GM18858 (cell line): Measurements from ENCODE around the gene PCBP4.
"Not testable (repeated sequence)": the region's sequence is repeated elsewhere in the genome, so short reads cannot be mapped to it uniquely, and the experiment has no call there.

Source experiments
- ATAC-seq: cut with Tn5 transposase; IDR thresholded peaks from one replicate; pipeline ENCODE4 v1.9.1; 2021; ENCODE audit not compliant: unreplicated experiment

Gene PCBP4

DNA sequence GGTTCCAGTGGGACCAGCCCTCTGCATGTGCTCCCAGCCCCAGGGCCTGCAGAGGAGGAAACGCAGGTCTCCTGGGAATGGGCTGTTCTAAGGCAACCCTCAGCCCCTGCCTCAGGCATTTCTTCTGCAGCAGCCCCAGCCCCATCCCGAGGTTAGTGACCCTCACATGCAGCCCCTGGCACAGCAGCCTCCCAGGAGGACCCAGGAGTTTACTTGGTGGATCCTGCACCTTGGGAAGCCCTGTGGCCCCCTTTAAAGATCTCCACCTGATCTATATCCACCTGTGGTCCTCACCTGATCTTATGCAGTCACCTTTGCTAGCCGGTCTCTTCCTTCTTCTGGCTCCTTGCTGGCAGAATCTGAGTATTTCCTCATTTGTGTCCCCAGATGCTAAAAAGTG, 38.3 kb downstream of the PCBP4 start:
- ATAC-seq = not testable (repeated sequence)

DNA sequence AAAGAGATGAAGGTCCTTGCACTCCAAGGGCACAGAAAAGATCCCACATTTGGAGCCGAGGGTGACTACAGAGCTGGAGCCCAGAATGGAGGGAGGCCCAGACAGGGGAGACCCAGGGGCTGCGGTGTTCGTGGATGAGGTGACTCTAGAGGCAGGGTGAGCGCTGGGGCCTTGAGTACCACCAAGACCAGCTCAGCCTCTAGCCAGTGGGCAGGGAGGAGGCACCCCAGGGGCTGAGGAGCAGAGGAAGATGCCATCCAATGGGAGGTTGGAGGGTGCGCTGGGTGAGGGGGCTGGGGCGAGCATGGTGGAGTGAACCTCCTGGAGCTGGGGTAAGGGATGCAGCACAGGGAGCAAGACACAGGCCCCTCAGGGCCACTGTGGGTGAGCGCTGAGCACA, 38.8 kb downstream of the PCBP4 start:
- ATAC-seq = no peak

DNA sequence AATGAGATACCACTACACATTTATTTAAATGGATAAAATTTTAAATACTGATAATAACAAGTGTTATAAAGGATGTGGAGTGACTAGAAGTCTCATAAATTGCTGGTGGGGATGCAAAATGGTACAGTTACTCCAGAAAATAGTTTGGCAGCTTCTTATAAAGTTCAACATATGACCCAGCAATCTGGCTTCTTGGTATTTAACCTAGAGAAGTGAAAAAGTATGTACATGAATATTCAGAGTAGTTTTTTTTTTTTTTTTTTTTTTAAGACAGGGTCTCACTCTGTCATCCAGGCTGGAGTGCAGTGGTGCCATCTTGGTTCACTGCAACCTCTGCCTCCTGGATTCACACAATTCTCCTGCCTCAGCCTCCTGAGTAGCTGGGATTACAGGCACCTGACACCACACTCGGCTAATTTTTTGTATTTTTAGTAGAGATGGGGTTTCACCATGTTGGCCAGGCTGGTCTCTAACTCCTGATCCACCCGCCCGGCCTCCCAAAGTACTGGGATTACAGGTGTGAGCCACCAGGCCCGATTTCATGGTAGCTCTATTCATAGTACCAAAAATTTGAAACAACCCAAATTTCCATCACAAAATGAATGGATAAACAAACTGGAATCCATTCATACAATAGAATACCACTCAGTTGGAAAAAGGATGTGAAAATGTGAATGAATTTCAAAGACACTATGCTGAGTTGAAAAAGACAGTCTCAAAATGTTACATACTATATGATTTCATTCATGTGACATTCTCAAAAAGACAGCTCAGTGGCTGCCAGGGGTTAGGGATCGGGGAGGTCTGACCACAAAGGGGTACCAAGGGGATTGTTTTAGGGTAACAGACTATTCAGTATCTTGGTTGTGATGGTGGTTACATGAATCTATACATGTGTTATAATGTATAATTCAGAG, 39.9 kb downstream of the PCBP4 start:
- no peak for ATAC-seq

DNA sequence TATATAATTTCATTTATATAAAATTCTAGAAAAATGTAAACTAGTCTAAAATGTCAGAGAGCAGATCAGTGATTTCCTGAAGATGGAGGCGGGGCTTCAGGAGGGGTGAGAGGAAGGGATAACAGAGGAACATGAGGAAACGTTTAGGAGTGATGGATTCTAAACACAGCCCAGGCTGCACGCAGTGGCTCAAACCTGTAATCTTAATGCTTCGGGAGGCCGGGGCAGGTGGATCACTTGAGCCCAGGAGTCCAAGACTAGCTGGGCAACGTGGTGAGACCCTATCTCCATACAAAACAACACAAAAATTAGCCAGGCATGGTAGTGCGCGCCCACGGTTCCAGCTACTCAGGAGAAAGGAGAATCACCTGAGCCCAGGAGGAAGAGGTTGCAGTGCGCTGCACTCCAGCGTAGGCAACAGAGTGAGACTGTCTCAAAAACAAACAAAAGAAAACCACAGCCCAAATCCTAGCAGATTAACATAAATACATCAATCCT, 46.1 kb downstream of the PCBP4 start:
- no peak for ATAC-seq

DNA sequence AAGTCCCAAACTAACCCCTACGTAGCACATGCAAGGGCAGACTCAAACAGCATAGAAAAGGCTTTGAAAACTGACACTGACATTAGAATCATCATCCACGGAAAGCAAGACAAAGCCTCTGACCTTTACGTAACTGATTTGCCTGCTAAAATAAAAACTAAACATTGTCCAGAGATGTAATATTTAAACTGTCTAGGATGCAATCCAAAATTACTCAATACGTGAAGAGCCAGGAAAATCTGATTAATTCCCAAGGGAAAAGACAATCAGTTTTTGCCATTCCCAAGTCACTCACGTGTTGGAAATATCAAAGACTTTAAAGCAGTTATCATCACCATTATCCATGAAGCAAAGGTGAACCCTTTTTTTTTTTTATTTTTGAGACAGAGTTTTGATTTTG, 50.8 kb downstream of the PCBP4 start:
- ATAC-seq = no peak

DNA sequence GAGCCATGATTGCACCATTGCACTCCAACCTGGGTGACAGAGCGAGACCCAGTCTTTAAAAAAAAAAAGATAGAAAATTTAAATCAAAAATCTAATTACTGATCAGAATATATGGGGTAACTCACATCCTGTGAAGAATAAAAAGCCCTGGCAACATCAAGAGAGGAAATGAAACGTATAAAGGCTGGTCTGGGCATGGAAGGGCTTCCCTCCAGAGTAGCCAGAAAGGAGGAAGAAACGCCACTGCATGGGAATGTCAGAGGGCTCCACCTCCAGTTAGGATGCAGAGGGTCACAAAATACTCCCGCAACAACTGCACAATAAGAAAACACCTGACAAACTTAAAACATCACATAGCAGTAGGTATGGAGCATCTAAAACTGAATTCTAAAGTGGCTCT, 59.2 kb downstream of the PCBP4 start:
- no peak for ATAC-seq
